NCI-H2196 (cell line): Measurements from ENCODE around the gene CAMK2A.

Experiments
- DNase-seq: peaks from one replicate; lab custom pipeline; 2025; ENCODE audit not compliant: unreplicated experiment; lab: John Stamatoyannopoulos, UW

The CAMK2A gene

DNA sequence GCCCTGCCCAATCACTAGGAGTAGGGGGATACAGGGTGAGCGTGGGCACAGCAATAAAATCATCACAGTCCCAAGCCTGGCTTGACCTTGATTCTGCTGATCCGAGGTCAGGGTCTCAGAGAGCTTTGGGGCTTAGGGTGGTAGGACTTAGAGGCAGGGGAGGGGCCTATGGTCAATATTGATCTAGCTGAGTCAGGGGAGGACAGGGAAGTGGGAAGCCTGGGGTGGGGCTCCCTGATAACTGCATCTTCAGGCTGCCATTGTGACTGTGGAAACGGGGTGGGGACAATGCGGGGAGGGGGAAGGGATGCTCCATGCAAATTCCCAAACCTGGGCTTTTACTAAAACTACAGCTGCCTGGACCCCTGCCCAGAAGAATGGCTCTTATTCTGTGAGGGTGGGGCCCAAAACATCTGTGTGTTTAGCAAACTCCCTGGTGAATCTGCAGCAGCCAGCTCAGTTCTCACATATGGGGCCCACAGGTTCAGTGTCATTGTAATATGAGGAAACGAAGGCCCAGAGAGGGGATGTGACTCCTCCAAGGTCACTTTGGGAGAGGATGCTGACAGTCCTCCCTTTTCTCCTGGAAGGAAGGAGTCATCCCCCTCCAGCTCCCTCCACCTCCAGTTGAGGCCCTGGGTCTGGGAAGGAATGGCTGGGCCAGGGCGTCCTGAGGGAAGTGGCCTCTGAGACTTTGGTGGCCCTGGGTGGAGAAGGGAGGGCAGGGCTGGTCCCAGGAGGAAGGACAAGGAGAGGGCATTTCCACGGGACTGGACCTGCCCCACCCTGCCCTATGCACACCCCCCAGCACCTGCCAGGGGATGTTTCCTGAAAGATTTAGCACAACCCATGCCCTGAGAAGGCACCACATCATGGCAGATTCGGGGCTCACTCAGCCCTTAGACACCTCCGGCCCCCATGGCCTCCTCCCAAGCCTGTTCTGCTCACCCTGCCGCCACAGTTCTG is 73.3 kb downstream of the CAMK2A start:
- no peak for DNase-seq

DNA sequence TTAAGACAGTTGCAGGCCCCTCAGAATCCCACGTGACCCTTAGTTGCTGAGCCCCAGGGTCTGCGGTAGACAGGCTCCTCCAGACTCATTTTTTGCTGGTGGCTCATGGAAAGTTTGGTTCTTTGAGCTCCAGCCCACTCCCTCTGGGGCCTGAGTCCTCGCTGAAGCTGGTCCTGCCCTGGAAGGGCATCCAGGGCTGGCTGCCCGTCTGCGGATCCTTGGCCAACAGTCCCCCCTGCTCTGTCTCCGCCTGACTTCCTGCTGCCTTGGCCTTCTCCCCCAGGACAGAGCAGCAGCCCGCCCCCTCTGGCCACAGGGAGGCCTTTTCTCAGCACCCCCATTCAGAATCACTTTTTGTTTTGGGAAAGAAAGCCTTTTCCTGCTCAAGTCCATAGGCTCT is 75.3 kb downstream of the CAMK2A start:
- DNase-seq = no peak

DNA sequence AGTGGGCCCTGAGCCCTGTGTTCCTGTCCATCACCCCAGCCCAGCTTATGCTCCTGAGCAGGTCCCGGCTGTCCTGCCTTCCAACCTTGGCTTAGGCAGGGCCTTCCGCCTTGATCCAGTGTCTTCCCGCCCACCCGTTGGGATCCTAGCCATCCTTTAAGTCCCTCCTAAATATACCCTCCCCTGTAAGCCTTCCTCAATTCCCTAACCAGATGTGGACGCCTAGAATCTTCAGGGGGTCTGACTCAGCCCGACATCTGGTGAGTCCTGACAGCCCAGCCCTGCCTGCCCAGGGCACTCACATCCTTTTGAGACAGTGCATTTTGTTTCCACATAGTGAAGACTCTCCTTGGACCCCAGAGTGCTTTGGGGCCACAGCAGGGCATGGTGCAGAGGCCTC is 76.0 kb downstream of the CAMK2A start:
- no peak for DNase-seq

- no peak for DNase-seq
Observed at GRCh38 chr5:150211156-150212030, 78.2 kb downstream of the CAMK2A start.

- DNase-seq = no peak
Observed at GRCh38 chr5:150210644-150211043, 78.9 kb downstream of the CAMK2A start.

GRCh38 chr5:150209099-150209635 is 80.4 kb downstream of the CAMK2A start:
- DNase-seq = no peak

DNA sequence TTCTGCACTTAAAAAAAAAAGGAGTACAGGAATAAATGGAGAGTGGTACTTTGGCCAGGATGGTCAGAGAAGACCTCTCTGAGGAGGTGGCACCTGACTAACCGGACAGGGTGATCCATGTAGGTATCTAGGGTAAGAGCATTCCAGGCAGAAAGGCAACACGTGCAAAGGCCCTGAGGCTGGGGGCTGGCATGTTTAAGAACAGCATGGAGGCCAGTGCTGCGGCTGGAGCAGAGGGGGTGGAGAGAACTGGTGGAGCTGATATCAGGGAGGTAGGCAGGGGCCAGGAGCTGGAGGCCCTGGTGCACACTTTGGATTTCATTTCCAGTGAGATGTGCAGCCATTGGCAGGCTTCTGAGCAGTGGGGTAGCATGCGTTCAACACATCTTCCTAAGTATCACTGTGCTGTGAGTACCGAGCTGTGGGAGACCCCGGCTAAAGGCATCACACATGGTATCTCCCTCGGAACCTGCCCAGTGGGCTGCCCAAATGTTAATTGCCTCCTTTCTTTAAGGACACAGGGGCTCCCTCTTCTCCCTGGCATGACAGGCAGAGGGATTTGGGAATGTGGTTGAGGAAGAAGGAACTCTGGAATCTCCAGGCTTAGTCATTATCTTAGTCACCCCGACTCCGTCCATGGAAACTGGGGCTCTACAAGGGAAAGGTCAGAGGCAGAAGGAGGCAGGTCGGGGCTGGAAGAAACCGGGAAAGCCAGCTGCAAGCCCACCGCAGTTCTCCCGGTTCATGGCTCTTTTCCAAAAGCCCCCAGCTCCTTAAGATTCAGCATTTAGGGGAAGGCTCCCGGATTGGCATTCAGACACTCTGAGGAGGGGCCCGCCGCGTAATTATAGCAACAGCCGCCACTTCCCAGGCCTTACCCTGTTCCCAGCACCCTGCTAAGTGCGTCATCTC is 81.1 kb downstream of the CAMK2A start:
- no peak for DNase-seq

DNA sequence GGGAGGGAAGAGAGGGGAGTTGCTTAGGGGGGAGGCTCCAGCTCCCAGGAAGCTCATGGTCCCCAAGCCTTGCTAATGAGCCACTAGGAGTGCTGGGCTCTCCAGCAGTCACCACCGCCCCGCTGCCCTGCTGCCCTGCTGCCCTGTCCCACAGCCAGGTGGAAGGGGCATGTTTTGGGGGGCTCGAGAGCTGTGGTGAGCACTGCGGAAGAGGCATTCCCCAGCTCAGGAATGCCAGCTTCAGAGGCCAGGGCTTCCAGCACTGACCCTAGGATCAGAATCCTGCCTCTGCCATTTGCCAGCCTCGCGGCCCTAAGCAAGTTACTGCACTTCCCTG is 82.8 kb downstream of the CAMK2A start:
- no peak for DNase-seq

DNA sequence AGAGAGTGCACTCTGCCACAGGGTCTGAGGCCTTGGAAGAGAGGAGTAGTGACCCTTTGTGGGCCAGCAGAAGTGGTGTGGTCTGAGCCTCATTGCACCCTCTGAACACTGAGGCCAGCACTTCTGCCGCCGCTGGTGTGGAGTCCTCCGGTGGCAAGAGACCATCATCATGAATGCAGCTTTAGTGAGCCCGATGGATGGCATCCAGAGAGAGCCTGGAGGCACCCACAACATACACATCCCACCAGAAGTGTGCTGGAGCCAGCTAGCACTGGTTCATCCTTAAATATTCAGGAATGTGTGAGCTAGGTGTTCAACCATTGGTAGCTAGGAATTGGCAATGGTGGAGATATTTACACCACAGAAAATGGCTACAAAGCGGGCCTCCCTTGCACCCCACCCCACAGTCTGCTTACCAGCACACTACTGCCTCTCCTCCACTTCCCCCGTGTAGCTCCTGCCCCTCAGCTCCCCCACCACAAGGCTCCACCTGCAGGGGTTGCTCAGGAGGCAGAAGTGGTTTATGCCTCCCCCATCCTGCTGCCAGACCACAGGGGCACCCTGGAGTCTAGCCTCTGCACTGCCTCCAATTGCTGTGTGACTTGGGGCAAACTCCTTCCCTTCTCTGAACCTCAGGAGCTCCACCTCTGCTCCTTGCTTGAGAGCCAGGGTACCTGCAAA is 83.3 kb downstream of the CAMK2A start:
- no peak for DNase-seq

DNA sequence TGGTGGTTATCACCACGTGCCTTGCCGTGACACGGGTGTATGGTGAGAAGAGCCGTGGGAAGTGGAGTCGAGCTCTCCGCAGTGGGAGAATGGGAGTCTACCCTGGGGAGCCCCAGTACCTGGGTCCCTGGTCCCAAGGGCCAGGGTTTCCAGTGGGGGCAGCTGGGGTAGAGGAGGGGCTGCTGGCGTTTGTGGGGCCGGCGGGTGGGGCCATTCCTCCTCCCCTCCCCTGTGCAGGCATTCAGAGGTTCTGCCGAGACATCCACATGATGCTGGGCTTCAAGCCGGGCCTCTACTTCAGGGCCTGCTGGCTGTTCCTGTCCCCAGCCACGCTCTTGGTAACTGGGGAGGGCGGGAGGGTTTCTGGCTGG is 85.0 kb downstream of the CAMK2A start:
- DNase-seq = no peak

DNA sequence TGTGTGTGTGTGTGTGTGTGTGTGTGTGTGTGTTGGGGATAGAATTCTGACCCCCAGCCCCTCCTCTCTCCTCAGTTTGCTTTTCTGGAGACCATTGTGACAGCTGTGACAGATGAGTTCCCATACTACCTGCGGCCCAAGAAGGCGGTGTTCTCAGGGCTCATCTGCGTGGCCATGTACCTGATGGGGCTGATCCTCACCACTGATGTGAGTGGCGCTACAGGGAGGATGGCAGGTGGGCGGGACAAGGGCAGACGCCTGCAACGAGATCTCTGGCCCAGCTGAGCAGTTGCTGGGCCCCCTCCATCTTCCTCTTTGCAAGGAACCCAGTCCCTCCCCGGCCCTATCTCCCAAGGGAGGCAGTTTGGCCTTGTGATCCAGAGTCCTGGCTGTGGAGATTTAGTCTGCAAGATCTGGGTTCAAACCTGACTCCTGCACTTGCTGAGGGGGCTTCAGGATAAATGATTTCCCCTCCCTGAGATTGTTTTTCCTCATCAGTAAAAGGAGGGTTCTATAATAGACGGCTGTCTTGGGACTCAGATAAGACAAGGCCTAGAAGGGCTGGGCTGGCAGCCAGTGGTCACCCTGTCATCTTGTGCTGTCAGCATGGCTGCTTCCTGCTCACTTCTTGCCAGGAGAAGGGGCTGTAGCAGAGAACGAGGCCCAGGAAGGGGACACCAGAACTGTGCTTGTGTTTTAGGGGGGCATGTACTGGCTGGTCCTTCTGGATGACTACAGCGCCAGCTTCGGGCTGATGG is 85.6 kb downstream of the CAMK2A start:
- no peak for DNase-seq

GRCh38 chr5:150202501-150202900 is 87.1 kb downstream of the CAMK2A start:
- DNase-seq = no peak

GRCh38 chr5:150197476-150197875 is 92.1 kb downstream of the CAMK2A start:
- DNase-seq = no peak

DNA sequence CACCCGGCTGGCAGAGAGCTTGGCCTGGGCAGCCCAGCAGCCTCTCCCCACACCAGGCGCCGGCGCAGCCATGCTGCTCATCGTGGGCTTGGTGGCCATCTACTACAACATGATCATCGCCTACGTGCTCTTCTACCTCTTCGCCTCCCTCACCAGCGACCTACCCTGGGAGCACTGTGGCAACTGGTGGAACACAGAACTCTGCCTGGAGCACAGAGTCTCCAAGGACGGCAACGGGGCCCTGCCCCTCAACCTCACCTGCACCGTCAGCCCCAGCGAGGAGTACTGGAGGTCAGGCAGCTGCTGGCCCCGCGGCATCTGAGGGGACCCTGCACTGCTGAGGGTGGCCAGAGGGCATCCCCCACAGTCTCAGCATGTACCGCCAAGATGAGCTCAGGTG is 92.6 kb downstream of the CAMK2A start:
- no peak for DNase-seq

- DNase-seq = no peak
Observed at GRCh38 chr5:150196514-150196913, 93.1 kb downstream of the CAMK2A start.

- DNase-seq = no peak
Observed at GRCh38 chr5:150195736-150196485, 93.7 kb downstream of the CAMK2A start.

DNA sequence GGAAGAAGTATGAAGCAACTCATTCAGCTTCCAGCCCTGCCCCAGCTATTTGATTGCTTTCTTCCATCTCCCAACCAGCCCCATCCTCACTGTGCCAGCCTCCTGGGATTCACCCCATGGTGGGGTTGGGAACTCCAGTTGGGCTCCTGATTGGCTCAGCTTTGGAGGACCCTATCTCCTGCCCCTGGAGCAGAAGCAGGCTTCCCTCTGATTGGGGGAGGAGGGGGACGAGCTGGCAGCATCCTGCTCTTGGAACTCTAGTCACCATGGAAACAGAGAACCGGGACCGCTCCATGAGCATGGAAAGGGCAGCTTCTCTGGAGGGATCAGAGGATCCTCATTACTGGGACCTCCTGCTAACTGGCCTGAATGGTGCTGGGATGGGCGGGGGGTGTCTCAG is 97.1 kb downstream of the CAMK2A start:
- no peak for DNase-seq

- no peak for DNase-seq
Observed at GRCh38 chr5:150190987-150191386, 98.6 kb downstream of the CAMK2A start.

- no peak for DNase-seq
Observed at GRCh38 chr5:150190503-150190979, 99.0 kb downstream of the CAMK2A start.
